GDM1 (cell line): ENCODE measurements around the gene KIF23.

Source experiments
- DNase-seq: peaks from one replicate; lab custom pipeline; 2025; lab: John Stamatoyannopoulos, UW

Gene KIF23

GRCh38 chr15:69493406-69493805 lies 79.3 kb downstream of the KIF23 start:
- DNase-seq: no peak

- DNase-seq: no peak
These were observed 81.9 kb downstream of the KIF23 start for GRCh38 chr15:69496001-69496400.

- DNase-seq: no peak
These were observed 82.9 kb downstream of the KIF23 start for GRCh38 chr15:69497076-69497475.

- no peak for DNase-seq
These were observed 83.5 kb downstream of the KIF23 start for GRCh38 chr15:69497667-69498066.
